NOMO-1 treated with DMSO at 0.1 percent for 48 hours (cell line): Measurements from ENCODE around the gene SLC38A9.

Experiments used
- DNase-seq: peaks from one replicate; lab custom pipeline; 2025; ENCODE audit not compliant: unreplicated experiment; lab: John Stamatoyannopoulos, UW

The SLC38A9 gene

GRCh38 chr5:55657443-55657842 is 54.7 kb downstream of the SLC38A9 start:
- DNase-seq, result no peak

GRCh38 chr5:55650386-55650785 is 61.7 kb downstream of the SLC38A9 start:
- no peak for DNase-seq

- no peak for DNase-seq
These were observed 62.2 kb downstream of the SLC38A9 start for GRCh38 chr5:55649963-55650362.

- DNase-seq, result no peak
These were observed 66.8 kb downstream of the SLC38A9 start for GRCh38 chr5:55645304-55645703.

- DNase-seq, result no peak
These were observed 73.7 kb downstream of the SLC38A9 start for GRCh38 chr5:55638455-55638854.

GRCh38 chr5:55638051-55638450 is 74.1 kb downstream of the SLC38A9 start:
- DNase-seq, result no peak

- DNase-seq, result no peak
These were observed 75.4 kb downstream of the SLC38A9 start for GRCh38 chr5:55636683-55637082.

GRCh38 chr5:55636177-55636576 is 75.9 kb downstream of the SLC38A9 start:
- no peak for DNase-seq

GRCh38 chr5:55634866-55635265 is 77.3 kb downstream of the SLC38A9 start:
- DNase-seq, result no peak

GRCh38 chr5:55634209-55634805 is 77.8 kb downstream of the SLC38A9 start:
- DNase-seq, result no peak

- DNase-seq, result no peak
These were observed 78.4 kb downstream of the SLC38A9 start for GRCh38 chr5:55633574-55634208.

GRCh38 chr5:55629815-55630214 is 82.3 kb downstream of the SLC38A9 start:
- no peak for DNase-seq

GRCh38 chr5:55626790-55627189 is 85.3 kb downstream of the SLC38A9 start:
- DNase-seq, result no peak

GRCh38 chr5:55625913-55626312 is 86.2 kb downstream of the SLC38A9 start:
- no peak for DNase-seq

GRCh38 chr5:55625589-55625909 is 86.6 kb downstream of the SLC38A9 start:
- DNase-seq, result no peak

GRCh38 chr5:55624841-55625588 is 87.1 kb downstream of the SLC38A9 start:
- no peak for DNase-seq

- DNase-seq, result no peak
These were observed 88.3 kb downstream of the SLC38A9 start for GRCh38 chr5:55623789-55624188.

GRCh38 chr5:55622460-55622859 is 89.7 kb downstream of the SLC38A9 start:
- no peak for DNase-seq

GRCh38 chr5:55621229-55621628 is 90.9 kb downstream of the SLC38A9 start:
- no peak for DNase-seq

GRCh38 chr5:55620766-55621160 is 91.4 kb downstream of the SLC38A9 start:
- no peak for DNase-seq

GRCh38 chr5:55620009-55620765 is 91.9 kb downstream of the SLC38A9 start:
- DNase-seq, result no peak

- DNase-seq, result no peak
These were observed 93.8 kb downstream of the SLC38A9 start for GRCh38 chr5:55618318-55618717.
